Neural progenitor cell (in vitro differentiated cells): ENCODE measurements around the gene CCL13. TPM values are rescaled to one million over a fixed set of nuclear protein-coding genes. Genes with fewer than 3 reads are reported as not detected.

Experiments
- DNase-seq: peaks from one replicate; pipeline ENCODE4 v3.0.0-alpha.2; 2016; ENCODE audit warnings: low spot score
- H2AFZ ChIP-seq: fragments of 200-600 bp; sonication (generic); replicated peaks from 2 replicates; pipeline ENCODE4 v1.6.1; 2016; ENCODE audit warnings: antibody characterized with exemption
- H3F3A ChIP-seq: fragments of 200-600 bp; sonication (generic); 2 replicates; pipeline ENCODE4 v1.6.1; 2016; ENCODE audit warnings: antibody characterized with exemption, low read depth
- H3K27ac ChIP-seq: fragments of 200-600 bp; sonication (generic); 2 replicates; pipeline ENCODE4 v1.5.1; 2016; ENCODE audit warnings: mild to moderate bottlenecking
- H3K27me3 ChIP-seq: fragments of 200-600 bp; sonication (generic); 2 replicates; pipeline ENCODE4 v1.6.1; 2016; ENCODE audit warnings: mild to moderate bottlenecking, moderate library complexity
- H3K36me3 ChIP-seq: fragments of 200-600 bp; sonication (generic); 2 replicates; pipeline ENCODE4 v1.5.1; 2016
- H3K4me1 ChIP-seq: fragments of 200-600 bp; sonication (generic); 2 replicates; pipeline ENCODE4 v1.6.1; 2016; ENCODE audit warnings: mixed run types
- H3K4me2 ChIP-seq: fragments of 200-600 bp; sonication (generic); 2 replicates; pipeline ENCODE4 v1.6.1; 2016
- H3K4me3 ChIP-seq: fragments of 200-600 bp; sonication (generic); 2 replicates; pipeline ENCODE4 v1.5.1; 2016
- H3K79me2 ChIP-seq: fragments of 200-600 bp; sonication (generic); 2 replicates; pipeline ENCODE4 v1.6.1; 2016; ENCODE audit warnings: low read depth
- H3K9ac ChIP-seq: fragments of 200-600 bp; sonication (generic); 2 replicates; pipeline ENCODE4 v1.6.1; 2016
- H3K9me3 ChIP-seq: fragments of 200-600 bp; sonication (generic); 2 replicates; pipeline ENCODE4 v1.5.1; 2016; ENCODE audit warnings: low read depth
- H4K20me1 ChIP-seq: fragments of 200-600 bp; sonication (generic); 2 replicates; pipeline ENCODE4 v1.6.1; 2016; ENCODE audit warnings: low read depth
- H3K27ac Mint-ChIP-seq: 3 replicates; pipeline ENCODE4 v1.8.0; 2021; ENCODE audit warnings: mixed read lengths
- H3K27me3 Mint-ChIP-seq: 2 replicates; pipeline ENCODE4 v1.8.0; 2022; ENCODE audit warnings: low read depth, mild to moderate bottlenecking, inconsistent platforms, moderate library complexity, mixed read lengths; ENCODE audit not compliant: insufficient read depth
- H3K36me3 Mint-ChIP-seq: 3 replicates; pipeline ENCODE4 v1.8.0; 2021; ENCODE audit warnings: mixed read lengths
- H3K4me1 Mint-ChIP-seq: 3 replicates; pipeline ENCODE4 v1.8.0; 2021; ENCODE audit warnings: mixed read lengths
- H3K4me3 Mint-ChIP-seq: 3 replicates; pipeline ENCODE4 v1.8.0; 2021; ENCODE audit warnings: mild to moderate bottlenecking, moderate library complexity, mixed read lengths
- H3K9me3 Mint-ChIP-seq: 3 replicates; pipeline ENCODE4 v1.8.0; 2020; ENCODE audit warnings: mixed read lengths
- EZH2 ChIP-seq: fragments of 200-600 bp; sonication (generic); IDR thresholded peaks from 2 replicates; pipeline ENCODE4 v1.6.1; 2017; ENCODE audit warnings: antibody characterized with exemption, mild to moderate bottlenecking, moderate library complexity
- EZH2phosphoT487 ChIP-seq: fragments of 200-600 bp; sonication (generic); IDR thresholded peaks from 2 replicates; pipeline ENCODE4 v1.6.1; 2017; ENCODE audit warnings: antibody characterized with exemption
- total RNA-seq: library from RNA; depleted of rRNA; stranded (reverse); fragments of >200 nt; gene quantifications from 2 replicates; pipeline ENCODE4 v1.2.3, GENCODE V29; 2015; ENCODE audit warnings: low replicate concordance
- TF ChIP-seq, protein P1 (sequence below): fragments of 200-600 bp; sonication (generic); IDR thresholded peaks from 2 replicates; pipeline ENCODE4 v1.5.1; 2017; ENCODE audit warnings: antibody characterized with exemption, mild to moderate bottlenecking

CCL13 gene
- total RNA-seq, 1 donor from 2014 or later = not detected

- H3K36me3 Mint-ChIP-seq = no peaks in the 10 kb centered on the region
- Histone ChIP-seq H3K27me3 (no peaks in the 10 kb centered on the region), H3K4me1 (no peaks in the 10 kb centered on the region), H4K20me1 (no peaks in the 10 kb centered on the region), H3K27ac (no peak overlapping the region), H3K9me3 (no peaks in the 10 kb centered on the region), H3K4me3 (no peak overlapping the region), H2AFZ (no peak overlapping the region), H3K9ac (no peak overlapping the region), H3K36me3 (no peaks in the 10 kb centered on the region), H3K79me2 (no peaks in the 10 kb centered on the region), H3F3A (no peaks in the 10 kb centered on the region), H3K4me2 (no peak overlapping the region)
- H3K4me3 Mint-ChIP-seq = no peak overlapping the region
- TF ChIP-seq EZH2phosphoT487 (no peak), EZH2 (no peak)
- no peaks in the 10 kb centered on the region for H3K9me3 Mint-ChIP-seq
- no peaks in the 10 kb centered on the region for H3K4me1 Mint-ChIP-seq
- no peak for DNase-seq
- H3K27me3 Mint-ChIP-seq = no peaks in the 10 kb centered on the region
- peak overlapping the region; percentile 28 for H3K27ac Mint-ChIP-seq
Observed at GRCh38 chr17:34369571-34369970, 13.3 kb downstream of the CCL13 start.

- Mint-ChIP-seq H3K27ac (no peak overlapping the region), H3K9me3 (no peaks in the 10 kb centered on the region), H3K4me1 (no peaks in the 10 kb centered on the region), H3K27me3 (no peaks in the 10 kb centered on the region), H3K4me3 (no peak overlapping the region), H3K36me3 (no peaks in the 10 kb centered on the region)
- H3K4me2 ChIP-seq = no peak overlapping the region
- H3K79me2 ChIP-seq = no peaks in the 10 kb centered on the region
- no peak overlapping the region for H3K27ac ChIP-seq
- no peaks in the 10 kb centered on the region for H3K27me3 ChIP-seq
- no peak overlapping the region for H3K9ac ChIP-seq
- no peak overlapping the region for H3K4me3 ChIP-seq
- H4K20me1 ChIP-seq = no peaks in the 10 kb centered on the region
- no peak overlapping the region for H2AFZ ChIP-seq
- H3K4me1 ChIP-seq = no peaks in the 10 kb centered on the region
- no peak for DNase-seq
- no peaks in the 10 kb centered on the region for H3K36me3 ChIP-seq
- no peaks in the 10 kb centered on the region for H3K9me3 ChIP-seq
- TF ChIP-seq, protein P1, sequence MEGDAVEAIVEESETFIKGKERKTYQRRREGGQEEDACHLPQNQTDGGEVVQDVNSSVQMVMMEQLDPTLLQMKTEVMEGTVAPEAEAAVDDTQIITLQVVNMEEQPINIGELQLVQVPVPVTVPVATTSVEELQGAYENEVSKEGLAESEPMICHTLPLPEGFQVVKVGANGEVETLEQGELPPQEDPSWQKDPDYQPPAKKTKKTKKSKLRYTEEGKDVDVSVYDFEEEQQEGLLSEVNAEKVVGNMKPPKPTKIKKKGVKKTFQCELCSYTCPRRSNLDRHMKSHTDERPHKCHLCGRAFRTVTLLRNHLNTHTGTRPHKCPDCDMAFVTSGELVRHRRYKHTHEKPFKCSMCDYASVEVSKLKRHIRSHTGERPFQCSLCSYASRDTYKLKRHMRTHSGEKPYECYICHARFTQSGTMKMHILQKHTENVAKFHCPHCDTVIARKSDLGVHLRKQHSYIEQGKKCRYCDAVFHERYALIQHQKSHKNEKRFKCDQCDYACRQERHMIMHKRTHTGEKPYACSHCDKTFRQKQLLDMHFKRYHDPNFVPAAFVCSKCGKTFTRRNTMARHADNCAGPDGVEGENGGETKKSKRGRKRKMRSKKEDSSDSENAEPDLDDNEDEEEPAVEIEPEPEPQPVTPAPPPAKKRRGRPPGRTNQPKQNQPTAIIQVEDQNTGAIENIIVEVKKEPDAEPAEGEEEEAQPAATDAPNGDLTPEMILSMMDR = no peak
- TF ChIP-seq EZH2phosphoT487 = no peak
- H3F3A ChIP-seq = no peaks in the 10 kb centered on the region
Observed at GRCh38 chr17:34370376-34370996, 14.2 kb downstream of the CCL13 start.

- Histone ChIP-seq H3K9me3 (no peaks in the 10 kb centered on the region), H3K4me2 (no peak overlapping the region), H3K27me3 (no peaks in the 10 kb centered on the region), H3K36me3 (no peaks in the 10 kb centered on the region), H3K79me2 (no peaks in the 10 kb centered on the region), H2AFZ (no peak overlapping the region), H3K27ac (no peak overlapping the region), H3K4me3 (no peak overlapping the region), H3K9ac (no peak overlapping the region), H3K4me1 (no peaks in the 10 kb centered on the region), H4K20me1 (no peaks in the 10 kb centered on the region), H3F3A (no peaks in the 10 kb centered on the region)
- no peak for DNase-seq
- H3K36me3 Mint-ChIP-seq = no peaks in the 10 kb centered on the region
- H3K27me3 Mint-ChIP-seq = no peaks in the 10 kb centered on the region
- no peak overlapping the region for H3K27ac Mint-ChIP-seq
- TF ChIP-seq EZH2 = no peak
- TF ChIP-seq, protein P1 = no peak
- no peak for TF ChIP-seq EZH2phosphoT487
- H3K4me3 Mint-ChIP-seq = no peak overlapping the region
- H3K4me1 Mint-ChIP-seq = no peaks in the 10 kb centered on the region
- H3K9me3 Mint-ChIP-seq = no peaks in the 10 kb centered on the region
Observed at GRCh38 chr17:34370997-34371395, 14.7 kb downstream of the CCL13 start.

DNA sequence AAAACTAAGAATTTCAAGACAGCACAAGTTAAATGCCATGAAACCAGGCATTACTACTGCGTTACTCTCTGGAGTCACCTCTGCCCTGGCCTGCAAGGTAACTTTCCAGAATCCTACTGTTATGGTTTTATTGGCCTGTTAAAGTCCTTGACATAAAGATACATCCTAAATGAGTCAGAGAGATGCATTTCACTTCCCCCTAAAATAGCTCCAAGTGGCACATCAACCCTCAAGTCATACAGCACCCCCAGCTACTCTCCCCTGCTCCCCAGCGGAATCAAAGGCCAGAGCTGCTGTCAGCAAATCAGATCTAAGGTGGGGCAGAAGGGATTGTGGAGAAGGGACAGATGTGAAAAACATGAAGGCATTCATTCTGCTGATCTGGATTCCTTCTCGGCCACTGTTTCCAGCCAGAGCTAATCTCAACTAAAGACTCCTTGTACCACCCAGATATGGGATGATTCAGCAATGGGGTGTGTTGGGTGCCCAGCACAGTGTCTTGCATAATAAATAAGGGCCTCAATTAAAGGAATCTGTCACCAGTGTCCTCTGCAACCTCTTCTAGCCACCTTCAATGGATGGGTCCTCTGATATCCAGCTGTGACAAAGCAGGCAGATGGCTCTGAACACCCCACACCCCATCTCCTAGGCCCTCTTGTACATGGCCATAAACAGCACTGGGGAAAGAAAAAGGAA, 15.3 kb downstream of the CCL13 start:
- Histone ChIP-seq H3K4me1 (no peaks in the 10 kb centered on the region), H3F3A (no peaks in the 10 kb centered on the region), H3K4me3 (no peak overlapping the region), H3K27ac (no peak overlapping the region), H3K9me3 (no peaks in the 10 kb centered on the region), H3K9ac (no peak overlapping the region), H4K20me1 (no peaks in the 10 kb centered on the region), H3K79me2 (no peaks in the 10 kb centered on the region), H3K36me3 (no peaks in the 10 kb centered on the region), H3K27me3 (no peaks in the 10 kb centered on the region), H3K4me2 (no peak overlapping the region), H2AFZ (no peak overlapping the region)
- H3K4me1 Mint-ChIP-seq = no peaks in the 10 kb centered on the region
- H3K36me3 Mint-ChIP-seq = no peaks in the 10 kb centered on the region
- no peaks in the 10 kb centered on the region for H3K9me3 Mint-ChIP-seq
- no peak for DNase-seq
- H3K27me3 Mint-ChIP-seq = no peaks in the 10 kb centered on the region
- no peak overlapping the region for H3K27ac Mint-ChIP-seq
- no peak overlapping the region for H3K4me3 Mint-ChIP-seq
- TF ChIP-seq EZH2phosphoT487 = no peak
- TF ChIP-seq EZH2 = no peak
- TF ChIP-seq, protein P1 = no peak
